ENCODE results near the gene PRTN3. TPM values are rescaled to one million over a fixed set of nuclear protein-coding genes. Genes with fewer than 3 reads are reported as not detected.

PRTN3 gene
- total RNA-seq, 1 donor from 2014 or later, result not detected

- DNase-seq, result no peak
Measured at GRCh38 chr19:803686-804418, 36.9 kb upstream of the PRTN3 start.

GRCh38 chr19:804419-805165 is 36.2 kb upstream of the PRTN3 start:
- no peak for DNase-seq

- DNase-seq, result no peak
Measured at GRCh38 chr19:805166-805551, 35.6 kb upstream of the PRTN3 start.

- DNase-seq, result no peak
Measured at GRCh38 chr19:805600-806550, 34.9 kb upstream of the PRTN3 start.

GRCh38 chr19:806815-807421 is 33.9 kb upstream of the PRTN3 start:
- DNase-seq, result no peak

GRCh38 chr19:807627-808422 is 33.0 kb upstream of the PRTN3 start:
- DNase-seq, result no peak

GRCh38 chr19:808423-808775 is 32.4 kb upstream of the PRTN3 start:
- DNase-seq, result no peak

GRCh38 chr19:810077-810855 is 30.5 kb upstream of the PRTN3 start:
- DNase-seq, result no peak

- no peak for DNase-seq
Measured at GRCh38 chr19:810883-811489, 29.8 kb upstream of the PRTN3 start.

GRCh38 chr19:811506-812048 is 29.2 kb upstream of the PRTN3 start:
- no peak for DNase-seq

- no peak for DNase-seq
Measured at GRCh38 chr19:812049-812746, 28.6 kb upstream of the PRTN3 start.

GRCh38 chr19:812747-813218 is 28.0 kb upstream of the PRTN3 start:
- DNase-seq, result no peak

GRCh38 chr19:813219-814151 is 27.3 kb upstream of the PRTN3 start:
- no peak for DNase-seq

- no peak for DNase-seq
Measured at GRCh38 chr19:814152-815078, 26.4 kb upstream of the PRTN3 start.

GRCh38 chr19:815079-815774 is 25.6 kb upstream of the PRTN3 start:
- DNase-seq, result no peak

- no peak for DNase-seq
Measured at GRCh38 chr19:815775-816499, 24.9 kb upstream of the PRTN3 start.
